Measurements from ENCODE around the gene RBM10.
"Not testable (repeated sequence)": the region's sequence is repeated elsewhere in the genome, so short reads cannot be mapped to it uniquely, and the experiment has no call there.

The RBM10 gene, protein sequence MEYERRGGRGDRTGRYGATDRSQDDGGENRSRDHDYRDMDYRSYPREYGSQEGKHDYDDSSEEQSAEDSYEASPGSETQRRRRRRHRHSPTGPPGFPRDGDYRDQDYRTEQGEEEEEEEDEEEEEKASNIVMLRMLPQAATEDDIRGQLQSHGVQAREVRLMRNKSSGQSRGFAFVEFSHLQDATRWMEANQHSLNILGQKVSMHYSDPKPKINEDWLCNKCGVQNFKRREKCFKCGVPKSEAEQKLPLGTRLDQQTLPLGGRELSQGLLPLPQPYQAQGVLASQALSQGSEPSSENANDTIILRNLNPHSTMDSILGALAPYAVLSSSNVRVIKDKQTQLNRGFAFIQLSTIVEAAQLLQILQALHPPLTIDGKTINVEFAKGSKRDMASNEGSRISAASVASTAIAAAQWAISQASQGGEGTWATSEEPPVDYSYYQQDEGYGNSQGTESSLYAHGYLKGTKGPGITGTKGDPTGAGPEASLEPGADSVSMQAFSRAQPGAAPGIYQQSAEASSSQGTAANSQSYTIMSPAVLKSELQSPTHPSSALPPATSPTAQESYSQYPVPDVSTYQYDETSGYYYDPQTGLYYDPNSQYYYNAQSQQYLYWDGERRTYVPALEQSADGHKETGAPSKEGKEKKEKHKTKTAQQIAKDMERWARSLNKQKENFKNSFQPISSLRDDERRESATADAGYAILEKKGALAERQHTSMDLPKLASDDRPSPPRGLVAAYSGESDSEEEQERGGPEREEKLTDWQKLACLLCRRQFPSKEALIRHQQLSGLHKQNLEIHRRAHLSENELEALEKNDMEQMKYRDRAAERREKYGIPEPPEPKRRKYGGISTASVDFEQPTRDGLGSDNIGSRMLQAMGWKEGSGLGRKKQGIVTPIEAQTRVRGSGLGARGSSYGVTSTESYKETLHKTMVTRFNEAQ

DNA sequence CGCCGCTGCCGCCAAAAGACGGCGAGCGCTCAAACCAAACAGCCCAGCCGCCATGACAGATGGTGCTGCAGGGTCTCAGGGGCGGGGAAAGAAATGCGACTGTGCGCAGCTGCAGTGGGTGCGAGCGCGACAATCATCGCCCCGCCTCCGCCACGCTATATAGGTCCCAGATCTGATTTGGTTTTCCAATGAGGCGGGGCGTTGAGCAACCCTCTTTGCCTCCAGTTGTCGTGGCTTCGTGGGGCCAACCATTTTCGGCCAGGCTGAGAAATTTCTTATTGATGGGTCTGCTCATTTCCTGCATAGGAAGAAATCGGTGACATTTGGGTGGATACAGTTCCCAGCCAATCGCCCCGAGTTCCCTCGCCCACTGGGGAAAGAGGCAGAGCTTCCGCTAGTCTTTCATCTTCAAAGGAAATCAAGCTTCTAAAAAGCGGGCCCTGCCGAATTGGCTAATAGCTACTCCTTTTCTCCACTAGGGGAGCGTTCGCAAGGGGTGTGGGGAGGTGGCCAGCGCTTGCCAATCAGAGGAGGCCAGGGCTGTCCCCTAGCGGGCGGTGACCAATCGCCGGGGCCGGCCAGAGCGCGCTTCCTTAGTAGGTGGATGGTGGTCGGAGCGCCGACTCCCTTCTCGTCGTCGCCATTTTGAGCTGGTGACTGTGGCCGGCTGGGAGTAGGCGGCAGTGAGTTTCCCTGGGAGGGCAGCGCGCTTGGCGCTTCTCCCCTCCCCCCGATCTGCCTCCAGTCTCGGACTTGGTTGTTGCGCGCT lies at the start of gene RBM10, which contains the start of gene NDUFB11:
TSS of gene RBM10 (plus strand) at position 596 of the 769 bp plus-strand sequence. CDS start 2,261 bp downstream, outside the sequence.
TSS of gene NDUFB11 (minus strand) at position 77 of the 769 bp plus-strand sequence. CDS start at position 54, 23 bp downstream.
- peak; percentile 96 for DNase-seq

- DNase-seq = peak; percentile 68 to 85
These were observed 48.0 kb upstream of the RBM10 start for GRCh38 chrX:47097018-47097417.

- DNase-seq = no peak
These were observed 46.5 kb upstream of the RBM10 start for GRCh38 chrX:47098338-47099094.

GRCh38 chrX:47101206-47101605 lies 43.8 kb upstream of the RBM10 start:
- no peak for DNase-seq

DNA sequence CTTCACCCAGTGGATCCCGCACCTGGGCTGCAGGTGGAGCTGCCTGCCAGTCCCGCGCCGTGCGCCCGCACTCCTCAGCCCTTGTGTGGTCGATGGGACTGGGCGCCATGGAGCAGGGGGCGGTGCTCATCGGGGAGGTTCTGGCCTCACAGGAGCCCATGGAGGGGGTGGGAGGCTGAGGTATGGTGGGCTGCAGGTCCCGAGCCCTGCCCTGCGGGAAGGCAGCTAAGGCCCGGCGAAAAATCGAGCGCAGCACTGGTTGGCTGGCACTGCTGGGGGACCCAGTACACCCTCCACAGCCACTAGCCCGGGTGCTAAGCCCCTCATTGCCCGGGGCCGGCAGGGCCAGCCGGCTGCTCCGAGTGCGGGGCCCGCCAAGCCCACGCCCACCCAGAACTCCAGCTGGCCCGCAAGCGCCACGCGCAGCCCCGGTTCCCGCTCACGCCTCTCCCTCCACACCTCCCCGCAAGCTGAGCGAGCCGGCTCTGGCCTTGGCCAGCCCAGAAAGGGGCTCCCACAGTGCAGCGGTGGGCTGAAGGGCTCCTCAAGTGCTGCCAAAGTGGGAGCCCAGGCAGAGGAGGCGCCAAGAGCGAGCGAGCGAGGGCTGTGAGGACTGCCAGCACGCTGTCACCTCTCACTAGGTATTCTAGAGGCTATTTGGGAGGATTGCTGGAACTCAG lies 33.9 kb upstream of the RBM10 start:
- DNase-seq = not testable (repeated sequence)

GRCh38 chrX:47112316-47112954 lies 32.6 kb upstream of the RBM10 start:
- peak in 1 of 2 experiments; percentile 17 for DNase-seq

GRCh38 chrX:47116551-47117110 lies 28.4 kb upstream of the RBM10 start:
- DNase-seq = not testable (repeated sequence)

- not testable (repeated sequence) for DNase-seq
These were observed 20.6 kb upstream of the RBM10 start for GRCh38 chrX:47124466-47124865.

GRCh38 chrX:47129157-47129898 lies 15.7 kb upstream of the RBM10 start:
- peak; percentile 95 to 98 for DNase-seq

DNA sequence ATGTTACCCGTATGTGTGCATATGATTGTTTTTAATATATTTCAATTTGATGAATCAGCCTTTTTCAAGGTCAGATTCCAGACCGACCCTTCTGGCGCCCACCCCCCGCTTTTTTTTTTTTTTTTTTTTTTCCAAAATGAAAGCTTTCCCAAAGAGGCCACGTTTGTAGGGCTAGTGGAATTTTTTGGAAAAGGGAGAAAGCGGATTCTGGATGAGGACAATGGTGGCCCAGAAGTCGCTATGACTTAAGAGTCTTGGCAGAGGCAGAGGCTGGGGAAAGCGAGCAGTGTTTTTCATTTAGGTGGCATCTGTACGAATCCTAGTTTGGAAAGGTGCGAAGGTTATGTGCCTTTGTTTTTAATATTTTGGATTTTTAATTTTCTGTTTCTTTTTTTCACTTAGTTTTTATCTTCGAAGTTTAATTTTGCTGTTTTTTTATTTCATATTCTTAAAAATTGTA lies 15.1 kb upstream of the RBM10 start:
- no peak for DNase-seq

DNA sequence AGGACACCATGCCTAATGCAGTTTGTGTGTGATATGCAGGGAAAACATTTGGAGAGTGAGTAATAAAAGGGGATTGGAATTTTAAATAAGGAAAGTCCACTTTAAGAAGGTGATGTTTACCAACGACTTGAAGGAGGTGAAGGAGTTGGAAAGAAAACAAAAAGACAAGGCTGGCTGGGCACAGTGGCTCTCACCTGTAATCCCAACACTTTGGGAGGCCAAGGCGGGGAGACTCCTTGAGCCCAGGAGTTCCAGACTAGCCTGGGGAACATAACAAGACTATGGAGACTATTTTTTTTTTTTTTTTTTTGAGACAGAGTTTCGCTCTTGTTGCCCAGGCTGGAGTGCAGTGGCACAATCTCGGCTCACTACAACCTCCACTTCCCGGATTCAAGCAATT lies 11.5 kb upstream of the RBM10 start:
- DNase-seq = no peak

DNA sequence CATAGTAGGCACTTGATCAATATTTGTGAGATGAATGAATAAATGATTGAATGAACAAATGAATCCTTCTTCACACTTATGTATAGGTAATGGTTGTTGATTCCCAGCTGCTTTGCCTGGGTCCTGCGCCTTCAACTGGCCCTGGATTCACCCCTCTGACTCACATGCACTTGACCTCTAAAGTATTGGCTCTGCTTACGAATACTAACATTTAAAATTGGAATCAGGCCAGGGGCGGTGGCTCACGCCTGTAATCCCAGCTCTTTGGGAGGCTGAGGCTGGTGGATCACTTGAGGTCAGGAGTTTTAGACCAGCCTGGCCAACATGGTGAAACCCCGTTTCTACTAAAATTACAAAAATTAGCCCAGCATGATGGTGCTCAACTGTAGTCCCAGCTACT lies 9.4 kb upstream of the RBM10 start:
- not testable (repeated sequence) for DNase-seq

GRCh38 chrX:47138171-47138570 lies 6.8 kb upstream of the RBM10 start:
- no peak for DNase-seq

DNA sequence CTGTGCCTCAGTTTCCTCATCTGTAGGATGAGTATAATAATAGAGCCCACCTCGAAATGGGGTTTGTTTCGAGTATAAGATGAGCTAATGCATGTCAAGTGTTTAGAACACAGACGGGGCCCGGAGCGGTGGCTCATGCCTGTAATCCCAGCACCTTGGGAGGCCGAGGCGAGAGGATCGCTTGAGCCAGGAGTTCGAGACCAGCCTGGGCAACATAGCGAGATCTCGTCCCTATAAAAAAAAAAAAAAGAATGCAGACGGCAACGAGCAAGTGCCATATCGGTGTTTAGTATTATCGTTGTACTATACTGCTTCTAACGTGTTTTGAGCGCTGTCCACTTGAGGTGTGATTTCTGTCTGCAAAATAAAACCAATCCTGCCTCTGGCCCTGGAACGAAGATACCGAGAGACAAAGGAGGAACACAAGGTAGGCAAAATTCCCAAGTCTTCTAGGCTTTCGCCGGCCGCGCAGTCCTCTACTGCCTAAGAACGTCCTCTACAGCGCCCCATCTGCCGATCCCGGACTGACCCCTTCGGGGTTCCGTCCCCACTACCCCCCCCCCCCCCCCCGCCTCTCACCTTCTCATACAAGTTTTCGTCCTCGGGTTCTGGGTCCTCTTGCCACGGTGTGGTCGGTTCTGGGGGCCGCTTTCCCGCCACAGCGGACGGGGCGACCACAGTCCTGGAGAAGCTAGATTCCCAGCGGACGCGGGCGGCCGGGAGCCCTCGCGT lies 961 bp upstream of the RBM10 start:
- DNase-seq = peak; percentile 72

- peak in 1 of 2 experiments; percentile 43 for DNase-seq
These were observed 537 bp downstream of the RBM10 start for GRCh38 chrX:47145395-47146120.

DNA sequence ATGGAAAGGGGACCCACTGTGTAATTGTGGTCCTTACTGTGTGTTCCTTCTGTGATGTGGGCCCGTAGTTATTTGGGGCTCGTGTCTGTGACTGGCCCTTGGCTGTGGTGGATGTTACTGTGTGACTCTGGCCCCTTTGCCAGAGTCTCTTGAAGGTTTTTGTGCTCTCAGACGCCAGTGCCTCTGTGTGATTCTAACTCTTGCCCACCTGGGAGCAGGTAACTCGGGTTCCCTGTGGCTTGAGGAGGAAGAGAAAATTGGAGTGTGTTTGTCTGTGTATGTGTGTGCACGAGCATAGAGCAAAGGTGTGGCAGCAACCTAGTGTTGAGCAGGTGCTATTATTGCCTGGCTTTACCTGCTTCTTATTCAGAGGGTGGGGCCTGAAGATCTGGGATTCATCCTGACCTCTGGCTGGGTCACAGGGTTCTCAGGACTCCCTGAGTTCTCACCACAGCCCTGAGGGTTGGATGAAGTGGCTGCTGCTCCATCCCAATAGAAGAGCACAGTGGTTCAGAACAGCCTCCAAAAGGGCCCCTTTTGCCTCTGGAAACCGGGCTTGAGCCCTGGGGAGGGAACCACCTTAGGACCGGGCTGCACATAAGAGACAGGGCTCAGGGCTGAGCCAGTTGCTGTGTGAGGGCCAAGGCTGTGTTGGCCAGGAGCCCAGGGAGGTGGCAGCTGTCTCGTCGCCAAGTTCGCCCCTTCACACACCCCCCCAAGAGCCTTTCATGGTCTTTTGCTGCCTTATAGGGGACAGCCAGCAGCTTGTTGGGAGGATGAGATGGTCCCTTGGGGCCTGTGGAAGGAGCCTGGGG lies 1.3 kb downstream of the RBM10 start:
- DNase-seq = peak; percentile 74 to 86

All from NCI-H524 (cell line).